ENCODE results near the gene NGEF.

NGEF gene

GRCh38 chr2:232974396-232974795 is 38.7 kb downstream of the NGEF start:
- Histone ChIP-seq H3K27me3 (ENCODE audit: insufficient read depth, low read length) (peaks cover 4% of the 10 kb centered on the region), H3K4me1 (ENCODE audit: insufficient read depth, low read length) (no peaks in the 10 kb centered on the region), H2AFZ (ENCODE audit: low read depth, low read length) (no peak overlapping the region), H3K36me3 (ENCODE audit: insufficient read depth, low read length) (no peaks in the 10 kb centered on the region), H3K9me3 (ENCODE audit: low read length) (no peaks in the 10 kb centered on the region), H3K4me3 (ENCODE audit: low read length) (no peak overlapping the region)

GRCh38 chr2:232973796-232974195 is 39.3 kb downstream of the NGEF start:
- Histone ChIP-seq H3K36me3 (ENCODE audit: insufficient read depth, low read length) (no peaks in the 10 kb centered on the region), H3K4me3 (ENCODE audit: low read length) (no peak overlapping the region), H3K4me1 (ENCODE audit: insufficient read depth, low read length) (no peaks in the 10 kb centered on the region)

GRCh38 chr2:232973011-232973735 is 39.9 kb downstream of the NGEF start:
- no peak overlapping the region for H2AFZ ChIP-seq (ENCODE audit: low read depth, low read length)
- no peak overlapping the region for H3K4me3 ChIP-seq (ENCODE audit: low read length)
- no peaks in the 10 kb centered on the region for H3K4me1 ChIP-seq (ENCODE audit: insufficient read depth, low read length)
- no peaks in the 10 kb centered on the region for H3K36me3 ChIP-seq (ENCODE audit: insufficient read depth, low read length)
- no peaks in the 10 kb centered on the region for H3K9me3 ChIP-seq (ENCODE audit: low read length)
- peaks cover 4% of the 10 kb centered on the region for H3K27me3 ChIP-seq (ENCODE audit: insufficient read depth, low read length)

More at GRCh38 chr2:232973796-232974195, 39.3 kb downstream of the NGEF start:
- peaks cover 4% of the 10 kb centered on the region for H3K27me3 ChIP-seq (ENCODE audit: insufficient read depth, low read length)
- H3K9me3 ChIP-seq (ENCODE audit: low read length) = no peaks in the 10 kb centered on the region
- H2AFZ ChIP-seq (ENCODE audit: low read depth, low read length) = no peak overlapping the region

GRCh38 chr2:232971744-232972143 is 41.3 kb downstream of the NGEF start:
- Histone ChIP-seq H2AFZ (ENCODE audit: low read depth, low read length) (no peak overlapping the region), H3K4me3 (ENCODE audit: low read length) (no peak overlapping the region), H3K9me3 (ENCODE audit: low read length) (no peaks in the 10 kb centered on the region), H3K36me3 (ENCODE audit: insufficient read depth, low read length) (no peaks in the 10 kb centered on the region), H3K27me3 (ENCODE audit: insufficient read depth, low read length) (peaks cover 4% of the 10 kb centered on the region), H3K4me1 (ENCODE audit: insufficient read depth, low read length) (no peaks in the 10 kb centered on the region)

- no peaks in the 10 kb centered on the region for H3K36me3 ChIP-seq (ENCODE audit: insufficient read depth, low read length)
- no peak overlapping the region for H3K4me3 ChIP-seq (ENCODE audit: low read length)
These were observed 43.0 kb downstream of the NGEF start for GRCh38 chr2:232970051-232970450.

GRCh38 chr2:232967474-232967873 is 45.6 kb downstream of the NGEF start:
- Histone ChIP-seq H3K4me1 (ENCODE audit: insufficient read depth, low read length) (no peaks in the 10 kb centered on the region), H2AFZ (ENCODE audit: low read depth, low read length) (no peak overlapping the region), H3K36me3 (ENCODE audit: insufficient read depth, low read length) (no peaks in the 10 kb centered on the region), H3K27me3 (ENCODE audit: insufficient read depth, low read length) (no peaks in the 10 kb centered on the region), H3K4me3 (ENCODE audit: low read length) (no peak overlapping the region), H3K9me3 (ENCODE audit: low read length) (no peaks in the 10 kb centered on the region)

More at GRCh38 chr2:232970051-232970450, 43.0 kb downstream of the NGEF start:
- H3K4me1 ChIP-seq (ENCODE audit: insufficient read depth, low read length) = no peaks in the 10 kb centered on the region
- no peaks in the 10 kb centered on the region for H3K27me3 ChIP-seq (ENCODE audit: insufficient read depth, low read length)
- no peak overlapping the region for H2AFZ ChIP-seq (ENCODE audit: low read depth, low read length)
- no peaks in the 10 kb centered on the region for H3K9me3 ChIP-seq (ENCODE audit: low read length)

- H3K36me3 ChIP-seq (ENCODE audit: insufficient read depth, low read length) = no peaks in the 10 kb centered on the region
- H3K4me1 ChIP-seq (ENCODE audit: insufficient read depth, low read length) = no peaks in the 10 kb centered on the region
- no peak overlapping the region for H2AFZ ChIP-seq (ENCODE audit: low read depth, low read length)
- no peaks in the 10 kb centered on the region for H3K9me3 ChIP-seq (ENCODE audit: low read length)
- H3K4me3 ChIP-seq (ENCODE audit: low read length) = no peak overlapping the region
- no peaks in the 10 kb centered on the region for H3K27me3 ChIP-seq (ENCODE audit: insufficient read depth, low read length)
These were observed 46.9 kb downstream of the NGEF start for GRCh38 chr2:232966122-232966521.

GRCh38 chr2:232963913-232964312 is 49.1 kb downstream of the NGEF start:
- Histone ChIP-seq H3K27me3 (ENCODE audit: insufficient read depth, low read length) (no peaks in the 10 kb centered on the region), H3K36me3 (ENCODE audit: insufficient read depth, low read length) (no peaks in the 10 kb centered on the region), H3K9me3 (ENCODE audit: low read length) (no peaks in the 10 kb centered on the region), H2AFZ (ENCODE audit: low read depth, low read length) (no peak overlapping the region), H3K4me3 (ENCODE audit: low read length) (no peak overlapping the region), H3K4me1 (ENCODE audit: insufficient read depth, low read length) (no peaks in the 10 kb centered on the region)

GRCh38 chr2:232960862-232961261 is 52.2 kb downstream of the NGEF start:
- Histone ChIP-seq H3K36me3 (ENCODE audit: insufficient read depth, low read length) (no peaks in the 10 kb centered on the region), H2AFZ (ENCODE audit: low read depth, low read length) (no peak overlapping the region), H3K9me3 (ENCODE audit: low read length) (no peaks in the 10 kb centered on the region), H3K4me3 (ENCODE audit: low read length) (no peak overlapping the region), H3K4me1 (ENCODE audit: insufficient read depth, low read length) (no peaks in the 10 kb centered on the region), H3K27me3 (ENCODE audit: insufficient read depth, low read length) (no peaks in the 10 kb centered on the region)

GRCh38 chr2:232959139-232959538 is 53.9 kb downstream of the NGEF start:
- Histone ChIP-seq H3K9me3 (ENCODE audit: low read length) (no peaks in the 10 kb centered on the region), H3K4me3 (ENCODE audit: low read length) (no peak overlapping the region), H3K4me1 (ENCODE audit: insufficient read depth, low read length) (no peaks in the 10 kb centered on the region), H3K36me3 (ENCODE audit: insufficient read depth, low read length) (no peaks in the 10 kb centered on the region), H3K27me3 (ENCODE audit: insufficient read depth, low read length) (no peaks in the 10 kb centered on the region), H2AFZ (ENCODE audit: low read depth, low read length) (no peak overlapping the region)

GRCh38 chr2:232957657-232958090 is 55.4 kb downstream of the NGEF start:
- H3K4me1 ChIP-seq (ENCODE audit: insufficient read depth, low read length) = no peaks in the 10 kb centered on the region
- no peaks in the 10 kb centered on the region for H3K36me3 ChIP-seq (ENCODE audit: insufficient read depth, low read length)
- no peak overlapping the region for H3K4me3 ChIP-seq (ENCODE audit: low read length)
- no peak overlapping the region for H2AFZ ChIP-seq (ENCODE audit: low read depth, low read length)
- H3K27me3 ChIP-seq (ENCODE audit: insufficient read depth, low read length) = no peaks in the 10 kb centered on the region
- H3K9me3 ChIP-seq (ENCODE audit: low read length) = no peaks in the 10 kb centered on the region

- Histone ChIP-seq H3K4me3 (ENCODE audit: low read length) (no peak overlapping the region), H2AFZ (ENCODE audit: low read depth, low read length) (no peak overlapping the region), H3K9me3 (ENCODE audit: low read length) (no peaks in the 10 kb centered on the region), H3K27me3 (ENCODE audit: insufficient read depth, low read length) (peaks cover 1% of the 10 kb centered on the region), H3K36me3 (ENCODE audit: insufficient read depth, low read length) (no peaks in the 10 kb centered on the region), H3K4me1 (ENCODE audit: insufficient read depth, low read length) (no peaks in the 10 kb centered on the region)
These were observed 57.2 kb downstream of the NGEF start for GRCh38 chr2:232955856-232956255.

GRCh38 chr2:232954691-232955090 is 58.4 kb downstream of the NGEF start:
- no peak overlapping the region for H2AFZ ChIP-seq (ENCODE audit: low read depth, low read length)
- no peaks in the 10 kb centered on the region for H3K4me1 ChIP-seq (ENCODE audit: insufficient read depth, low read length)
- no peaks in the 10 kb centered on the region for H3K9me3 ChIP-seq (ENCODE audit: low read length)
- H3K4me3 ChIP-seq (ENCODE audit: low read length) = no peak overlapping the region
- peaks cover 4% of the 10 kb centered on the region for H3K27me3 ChIP-seq (ENCODE audit: insufficient read depth, low read length)
- H3K36me3 ChIP-seq (ENCODE audit: insufficient read depth, low read length) = no peaks in the 10 kb centered on the region

- H3K27me3 ChIP-seq (ENCODE audit: insufficient read depth, low read length) = peaks cover 4% of the 10 kb centered on the region
- no peaks in the 10 kb centered on the region for H3K9me3 ChIP-seq (ENCODE audit: low read length)
- no peaks in the 10 kb centered on the region for H3K36me3 ChIP-seq (ENCODE audit: insufficient read depth, low read length)
- no peak overlapping the region for H2AFZ ChIP-seq (ENCODE audit: low read depth, low read length)
- no peaks in the 10 kb centered on the region for H3K4me1 ChIP-seq (ENCODE audit: insufficient read depth, low read length)
- H3K4me3 ChIP-seq (ENCODE audit: low read length) = no peak overlapping the region
These were observed 61.2 kb downstream of the NGEF start for GRCh38 chr2:232951891-232952290.
